Lower leg skin (tissue), 4 donors: Measurements from ENCODE around the gene JPH2. TPM values are rescaled to one million over a fixed set of nuclear protein-coding genes. Genes with fewer than 3 reads are reported as not detected.

ENCODE experiments used
- DNase-seq, 2 donors: peaks; one replicate each; pipeline ENCODE4 v3.0.0-alpha.2; 2019; ENCODE audit warnings: low spot score in 2 of 2
- H3K4me3 ChIP-seq: fragments of 200-600 bp; sonication (generic); 2 replicates; pipeline ENCODE4 v1.5.1; 2017; ENCODE audit warnings: mild to moderate bottlenecking, low read depth; ENCODE audit not compliant: poor library complexity, severe bottlenecking
- CTCF ChIP-seq, 3 donors: fragments of 450-650 bp; IDR thresholded peaks; one replicate each; pipeline ENCODE4 v1.5.1; 2016; ENCODE audit warnings: antibody characterized with exemption in 3 of 3, mild to moderate bottlenecking in 3 of 3, moderate library complexity in 2 of 3
- POLR2A ChIP-seq, 2 donors: fragments of 450-650 bp; IDR thresholded peaks; one replicate each; pipeline ENCODE4 v1.6.1; 2016 to 2017; ENCODE audit warnings: antibody characterized with exemption in 2 of 2, mild to moderate bottlenecking in 1 of 2, moderate library complexity in 1 of 2
- WGBS, 2 donors: methylation state at CpG; one replicate each; pipeline ENCODE4 v1.1.5; 2018; 5-methylcytosine and 5-hydroxymethylcytosine counted together
- intact Hi-C: fragments of 100-400 bp; cut with DNase I; formaldehyde crosslinking; loops from one replicate; pipeline ENCODE4 v1.15.0; 2023; ENCODE audit warnings: low total_unique reads
- total RNA-seq, 4 donors: library from RNA; depleted of rRNA; stranded (reverse); fragments of >200 nt; gene quantifications; one replicate each; pipeline ENCODE4 v1.1.0, GENCODE V29; 2016

The JPH2 gene
- total RNA-seq, 4 donors from 2014 or later, result 1.5 to 10.9 (median 5.6) TPM

GRCh38 chr20:44112456-44112855, 74.5 kb downstream of the JPH2 start:
- no peak for TF ChIP-seq POLR2A (IDR thresholded peaks at IDR 0.05)
- no peak for TF ChIP-seq CTCF (IDR thresholded peaks at IDR 0.05)
- H3K4me3 ChIP-seq, result no peak overlapping the region
- 89% methylated on average over 6 of the region's 6 CpGs for WGBS, 2 donors
- DNase-seq, result peak in 1 of 2 donors; percentile 68
- intact Hi-C loops, result no loop called here

- intact Hi-C loops, result no loop called here
- no peak for TF ChIP-seq CTCF (IDR thresholded peaks at IDR 0.05)
- TF ChIP-seq POLR2A (IDR thresholded peaks at IDR 0.05), result no peak
- DNase-seq, result peak in 1 of 2 donors; percentile 84
- WGBS, 2 donors, result 23 to 29% methylated on average over 6 of the region's 6 CpGs
- H3K4me3 ChIP-seq, result no peak overlapping the region
Measured at GRCh38 chr20:44111712-44112335, 75.2 kb downstream of the JPH2 start.

GRCh38 chr20:44110816-44111568, 76.0 kb downstream of the JPH2 start:
- intact Hi-C loops, result no loop called here
- TF ChIP-seq CTCF (IDR thresholded peaks at IDR 0.05) (no peak), POLR2A (IDR thresholded peaks at IDR 0.05) (no peak)
- H3K4me3 ChIP-seq, result no peak overlapping the region
- peak in 1 of 2 donors; percentile 46 for DNase-seq
- WGBS, 2 donors, result 61 to 86% methylated on average over 9 of the region's 9 CpGs

GRCh38 chr20:44109951-44110361, 77.0 kb downstream of the JPH2 start:
- intact Hi-C loops, result no loop called here
- DNase-seq, result peak in 1 of 2 donors; percentile 78
- 46 to 53% methylated on average over 5 of the region's 5 CpGs for WGBS, 2 donors
- H3K4me3 ChIP-seq, result no peak overlapping the region
- TF ChIP-seq POLR2A (IDR thresholded peaks at IDR 0.05), result no peak
- TF ChIP-seq CTCF (IDR thresholded peaks at IDR 0.05), result no peak

- H3K4me3 ChIP-seq, result no peak overlapping the region
- DNase-seq, result peak in 1 of 2 donors; percentile 25
- 72 to 73% methylated on average over 5 of the region's 5 CpGs for WGBS, 2 donors
- TF ChIP-seq CTCF (IDR thresholded peaks at IDR 0.05) (no peak), POLR2A (IDR thresholded peaks at IDR 0.05) (no peak)
- intact Hi-C loops, result no loop called here
Measured at GRCh38 chr20:44106615-44107014, 80.4 kb downstream of the JPH2 start.
